Measurements from ENCODE around the gene RASEF. TPM values are rescaled to one million over a fixed set of nuclear protein-coding genes. Genes with fewer than 3 reads are reported as not detected.

The RASEF gene
- total and polyA plus RNA-seq, 10 of the 15 experiments (the other 5 are each of a cell fraction or from before 2014, with no cell fraction given) = under 0.01 to 0.04 (median 0.01) TPM; not detected in 7

- Histone ChIP-seq H3K79me2 (ENCODE audit: control insufficient read depth, insufficient read depth, low read length) (no peaks in the 10 kb centered on the region), H3K36me3 (ENCODE audit: control insufficient read depth in 2 of 2, insufficient read depth in 2 of 2, low read length in 1 of 2) (no peaks in the 10 kb centered on the region), H2AFZ (ENCODE audit: control insufficient read depth, low read depth, low read length) (no peak overlapping the region), H3K27ac (ENCODE audit: control insufficient read depth, insufficient read depth) (no peak overlapping the region), H3K9ac (ENCODE audit: control insufficient read depth, insufficient read depth, low read length) (no peak overlapping the region), H3K4me1 (ENCODE audit: control insufficient read depth, insufficient read depth, low read length) (no peaks in the 10 kb centered on the region), H3K9me3 (replicated peaks; ENCODE audit: control insufficient read depth, insufficient read depth, low read length) (no peaks in the 10 kb centered on the region), H3K4me2 (ENCODE audit: control insufficient read depth, insufficient read depth) (no peak overlapping the region), H4K20me1 (ENCODE audit: control insufficient read depth, insufficient read depth) (no peaks in the 10 kb centered on the region), H3K27me3 (replicated peaks in 1 of 2; ENCODE audit: control insufficient read depth in 2 of 2, insufficient read depth in 2 of 2, low read length in 1 of 2) (no peaks in the 10 kb centered on the region), H3K4me3 (no peak overlapping the region)
- DNase-seq (ENCODE audit: low read depth, low spot score) (no peak), ATAC-seq (no peak), FAIRE-seq (no peak)
- POLR2A ChIA-PET = no interaction called here
- SMC1A ChIA-PET (ENCODE audit: uncharacterized antibody, unreplicated experiment) = no interaction called here
- CTCF ChIA-PET = no interaction called here
- BruUV-seq (replicated peaks) = no TSS peak
- intact Hi-C loops (cut with micrococcal nuclease; ENCODE audit: unreplicated experiment) = no loop called here
- in situ Hi-C loops (cut with MboI) = no loop called here
- WGBS (ENCODE audit: insufficient coverage, insufficient replicate concordance, low lambda C conversion rate, missing lambda C conversion rate) = 21% methylated on average over 5 of the region's 5 CpGs
- RAD21 ChIA-PET (ENCODE audit: unreplicated experiment) = no interaction called here
- TF ChIP-seq MYB (IDR thresholded peaks at IDR 0.05; ENCODE audit: borderline replicate concordance, low read depth, low read length) (no peak), RAD51 (IDR thresholded peaks at IDR 0.05) (no peak), CREM (IDR thresholded peaks at IDR 0.05; ENCODE audit: low read depth) (no peak), NRF1 (conservative IDR thresholded peaks at IDR 0.05; ENCODE audit: low read depth, low read length) (no peak), ETV6 (conservative IDR thresholded peaks at IDR 0.05 in 1 of 2, IDR thresholded peaks at IDR 0.05 in 1 of 2; ENCODE audit: borderline replicate concordance in 1 of 2, low read depth in 1 of 2) (no peak), NBN (IDR thresholded peaks at IDR 0.05) (no peak), SRF (IDR thresholded peaks at IDR 0.05; ENCODE audit: low read depth in 2 of 2, low read length in 2 of 2) (no peak), RCOR1 (conservative IDR thresholded peaks at IDR 0.05; ENCODE audit: low read depth, low read length) (no peak), POU2F2 (IDR thresholded peaks at IDR 0.05; ENCODE audit: borderline replicate concordance, low read depth, low read length) (no peak), FOS (IDR thresholded peaks at IDR 0.05; ENCODE audit: borderline replicate concordance, extremely low read depth, insufficient read length) (no peak), ZNF592 (IDR thresholded peaks at IDR 0.05) (no peak), ATF7 (IDR thresholded peaks at IDR 0.05; ENCODE audit: low read depth) (no peak), SMAD1 (IDR thresholded peaks at IDR 0.05; ENCODE audit: low read depth, partially characterized antibody) (no peak), YBX1 (IDR thresholded peaks at IDR 0.05) (no peak)
- TF ChIP-seq, protein P1, sequence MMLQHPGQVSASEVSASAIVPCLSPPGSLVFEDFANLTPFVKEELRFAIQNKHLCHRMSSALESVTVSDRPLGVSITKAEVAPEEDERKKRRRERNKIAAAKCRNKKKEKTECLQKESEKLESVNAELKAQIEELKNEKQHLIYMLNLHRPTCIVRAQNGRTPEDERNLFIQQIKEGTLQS (IDR thresholded peaks at IDR 0.05; ENCODE audit: borderline replicate concordance, extremely low read depth, low read depth, low read length) = no peak
- TF ChIP-seq, protein P2, sequence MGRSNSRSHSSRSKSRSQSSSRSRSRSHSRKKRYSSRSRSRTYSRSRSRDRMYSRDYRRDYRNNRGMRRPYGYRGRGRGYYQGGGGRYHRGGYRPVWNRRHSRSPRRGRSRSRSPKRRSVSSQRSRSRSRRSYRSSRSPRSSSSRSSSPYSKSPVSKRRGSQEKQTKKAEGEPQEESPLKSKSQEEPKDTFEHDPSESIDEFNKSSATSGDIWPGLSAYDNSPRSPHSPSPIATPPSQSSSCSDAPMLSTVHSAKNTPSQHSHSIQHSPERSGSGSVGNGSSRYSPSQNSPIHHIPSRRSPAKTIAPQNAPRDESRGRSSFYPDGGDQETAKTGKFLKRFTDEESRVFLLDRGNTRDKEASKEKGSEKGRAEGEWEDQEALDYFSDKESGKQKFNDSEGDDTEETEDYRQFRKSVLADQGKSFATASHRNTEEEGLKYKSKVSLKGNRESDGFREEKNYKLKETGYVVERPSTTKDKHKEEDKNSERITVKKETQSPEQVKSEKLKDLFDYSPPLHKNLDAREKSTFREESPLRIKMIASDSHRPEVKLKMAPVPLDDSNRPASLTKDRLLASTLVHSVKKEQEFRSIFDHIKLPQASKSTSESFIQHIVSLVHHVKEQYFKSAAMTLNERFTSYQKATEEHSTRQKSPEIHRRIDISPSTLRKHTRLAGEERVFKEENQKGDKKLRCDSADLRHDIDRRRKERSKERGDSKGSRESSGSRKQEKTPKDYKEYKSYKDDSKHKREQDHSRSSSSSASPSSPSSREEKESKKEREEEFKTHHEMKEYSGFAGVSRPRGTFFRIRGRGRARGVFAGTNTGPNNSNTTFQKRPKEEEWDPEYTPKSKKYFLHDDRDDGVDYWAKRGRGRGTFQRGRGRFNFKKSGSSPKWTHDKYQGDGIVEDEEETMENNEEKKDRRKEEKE (IDR thresholded peaks at IDR 0.05) = no peak
- TF ChIP-seq, protein P3, sequence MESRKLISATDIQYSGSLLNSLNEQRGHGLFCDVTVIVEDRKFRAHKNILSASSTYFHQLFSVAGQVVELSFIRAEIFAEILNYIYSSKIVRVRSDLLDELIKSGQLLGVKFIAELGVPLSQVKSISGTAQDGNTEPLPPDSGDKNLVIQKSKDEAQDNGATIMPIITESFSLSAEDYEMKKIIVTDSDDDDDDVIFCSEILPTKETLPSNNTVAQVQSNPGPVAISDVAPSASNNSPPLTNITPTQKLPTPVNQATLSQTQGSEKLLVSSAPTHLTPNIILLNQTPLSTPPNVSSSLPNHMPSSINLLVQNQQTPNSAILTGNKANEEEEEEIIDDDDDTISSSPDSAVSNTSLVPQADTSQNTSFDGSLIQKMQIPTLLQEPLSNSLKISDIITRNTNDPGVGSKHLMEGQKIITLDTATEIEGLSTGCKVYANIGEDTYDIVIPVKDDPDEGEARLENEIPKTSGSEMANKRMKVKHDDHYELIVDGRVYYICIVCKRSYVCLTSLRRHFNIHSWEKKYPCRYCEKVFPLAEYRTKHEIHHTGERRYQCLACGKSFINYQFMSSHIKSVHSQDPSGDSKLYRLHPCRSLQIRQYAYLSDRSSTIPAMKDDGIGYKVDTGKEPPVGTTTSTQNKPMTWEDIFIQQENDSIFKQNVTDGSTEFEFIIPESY (IDR thresholded peaks at IDR 0.05) = no peak
Measured at GRCh38 chr9:83000765-83001164, 62.2 kb downstream of the RASEF start.
